Stimulated activated CD4-positive, alpha-beta T cell treated with anti-CD3 and anti-CD28 coated beads, TNF-alpha, amount 100 ng/mL, for 1 hour (primary cell): ENCODE results near the gene SF3B6.

ENCODE experiments used
- DNase-seq, 3 donors: peaks; one replicate each; pipeline ENCODE4 v3.0.0-alpha.2; 2020; ENCODE audit warnings: low read depth in 3 of 3, low spot score in 1 of 3

The SF3B6 gene

GRCh38 chr2:24021122-24021998, 54.8 kb downstream of the SF3B6 start:
- DNase-seq, result no peak

DNA sequence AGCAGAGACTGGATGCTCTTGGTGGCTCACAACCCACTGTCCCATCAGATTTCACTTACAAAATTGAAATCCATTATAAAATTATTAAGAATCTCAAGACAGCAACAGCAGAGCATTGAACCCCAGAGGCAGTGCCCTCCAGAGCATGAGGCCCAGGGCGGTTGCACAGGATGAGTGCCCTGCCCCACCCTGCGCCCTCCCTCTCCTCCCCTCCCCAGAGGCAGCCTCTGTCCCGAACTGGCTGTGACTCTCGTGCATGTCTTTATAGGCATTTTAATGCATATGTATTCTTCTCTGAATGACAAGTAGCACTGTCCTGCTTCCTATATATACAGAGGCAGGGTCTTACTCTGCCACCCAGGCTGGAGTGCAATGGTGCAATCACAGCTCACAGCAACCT, 55.9 kb downstream of the SF3B6 start:
- no peak for DNase-seq

DNA sequence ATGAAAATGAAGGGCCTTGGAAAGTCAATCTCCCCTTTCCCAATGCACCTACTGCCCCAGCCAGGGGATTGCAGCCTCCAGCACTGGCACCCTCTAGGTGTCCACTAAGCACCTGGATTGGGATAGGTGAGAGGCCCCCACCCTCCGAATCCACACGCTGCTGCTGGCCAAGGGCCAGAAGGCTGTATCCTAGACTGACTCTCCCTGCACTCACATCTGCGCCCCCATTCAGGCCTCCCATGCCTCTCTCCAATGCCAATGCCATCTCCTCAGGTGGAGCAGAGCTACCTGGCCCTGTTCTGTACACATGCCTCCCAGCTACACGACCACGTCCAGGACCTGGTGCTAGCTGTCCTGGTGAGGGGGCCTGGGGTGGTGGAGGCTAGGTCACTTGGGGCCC, 56.4 kb downstream of the SF3B6 start:
- no peak for DNase-seq

- no peak for DNase-seq
Measured at GRCh38 chr2:24018241-24018640, 57.9 kb downstream of the SF3B6 start.

DNA sequence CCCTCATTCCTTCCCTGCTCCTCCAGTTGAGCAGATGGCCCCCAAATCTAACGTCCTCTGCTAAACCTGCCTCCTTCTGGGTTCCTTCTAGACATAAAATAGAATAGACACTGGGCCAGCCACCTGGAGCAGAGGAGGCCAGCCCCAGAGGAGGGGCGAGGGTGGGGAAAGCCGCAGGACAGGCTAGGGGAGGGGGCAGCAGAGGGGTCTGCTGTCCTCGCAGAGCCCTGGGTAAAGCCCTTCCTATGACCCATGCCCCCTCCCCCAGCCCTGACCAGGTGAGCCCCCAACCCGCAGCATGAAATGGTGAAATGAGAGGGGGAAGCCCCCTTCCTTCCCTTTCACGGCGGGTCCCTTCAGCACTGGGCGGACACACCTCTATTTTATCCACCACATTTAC, 58.4 kb downstream of the SF3B6 start:
- DNase-seq, result no peak
